Esophagus (tissue), 2 donors: ENCODE data around the gene PTCD2. TPM values are rescaled to one million over a fixed set of nuclear protein-coding genes. Genes with fewer than 3 reads are reported as not detected.

Experiments used
- H3K27ac ChIP-seq, 2 donors: one replicate each; pipeline ENCODE4 v1.5.1; 2013; ENCODE audit warnings: low read depth in 2 of 2, mild to moderate bottlenecking in 2 of 2, inconsistent platforms in 1 of 2, low read length in 1 of 2, moderate library complexity in 1 of 2
- H3K27me3 ChIP-seq, 2 donors: one replicate each; pipeline ENCODE4 v1.6.1; 2013; ENCODE audit warnings: low read length in 2 of 2, control low read depth in 1 of 2, mild to moderate bottlenecking in 1 of 2; ENCODE audit not compliant: insufficient read depth in 2 of 2, control insufficient read depth in 1 of 2
- H3K36me3 ChIP-seq, 2 donors: one replicate each; pipeline ENCODE4 v1.6.1; 2013; ENCODE audit warnings: low read length in 1 of 2; ENCODE audit not compliant: control insufficient read depth in 2 of 2, insufficient read depth in 2 of 2
- H3K4me1 ChIP-seq, 2 donors: one replicate each; pipeline ENCODE4 v1.6.1; 2013; ENCODE audit warnings: low read length in 1 of 2; ENCODE audit not compliant: control insufficient read depth in 2 of 2, insufficient read depth in 2 of 2
- H3K4me3 ChIP-seq, 2 donors: one replicate each; pipeline ENCODE4 v1.5.1; 2013; ENCODE audit warnings: low read length in 2 of 2, mild to moderate bottlenecking in 2 of 2, low read depth in 1 of 2, moderate library complexity in 1 of 2
- H3K9me3 ChIP-seq, 2 donors: one replicate each; pipeline ENCODE4 v1.6.1; 2013; ENCODE audit warnings: mild to moderate bottlenecking in 2 of 2, low read depth in 1 of 2, low read length in 1 of 2, moderate library complexity in 1 of 2; ENCODE audit not compliant: control insufficient read depth in 2 of 2, insufficient read depth in 1 of 2
- WGBS, 2 donors: extraction: QIAGEN DNeasy Blood & Tissue Kit; methylation state at CpG; one replicate each; pipeline ENCODE4 v1.1.7; 2013; 5-methylcytosine and 5-hydroxymethylcytosine counted together
- polyA plus RNA-seq, 2 donors: library from polyadenylated mRNA; stranded (reverse); fragments of 200-250 nt; gene quantifications; one replicate each; pipeline ENCODE4 v1.2.3, GENCODE V29; 2013
- donor health status: healthy with polysubstance abuse.
- donor health status: Bipolar disorder and iron deficiency.

The PTCD2 gene
- polyA plus RNA-seq, 2 donors, result 1.9 to 3.2 TPM

DNA sequence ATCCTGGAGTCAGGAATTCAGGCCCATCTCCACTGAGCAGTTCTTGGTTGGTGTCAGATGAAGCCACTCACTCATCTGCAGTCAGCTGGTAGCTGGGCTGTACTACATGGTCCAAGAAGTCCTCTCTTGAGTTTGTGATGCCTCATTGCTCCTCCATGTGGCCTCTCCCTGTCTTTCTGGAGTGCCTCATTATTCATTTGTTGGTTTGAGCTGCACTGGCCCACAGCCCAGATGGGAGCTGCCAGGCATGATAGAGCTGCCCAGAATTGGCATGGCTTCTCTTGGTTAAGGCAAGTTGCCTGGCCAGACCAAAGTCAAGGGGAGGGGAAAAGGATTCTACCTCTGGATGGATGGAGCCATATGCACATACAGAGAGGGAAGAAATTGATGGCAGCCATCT is 8.0 kb downstream of the PTCD2 start:
- no peak overlapping the region for H3K4me3 ChIP-seq
- no peaks in the 10 kb centered on the region for H3K4me1 ChIP-seq
- peak overlapping the region in 1 of 2 donors; percentile 56 for H3K27ac ChIP-seq
- H3K27me3 ChIP-seq, result no peaks in the 10 kb centered on the region
- H3K36me3 ChIP-seq, result peaks cover 0 to 12% of the 10 kb centered on the region in 2 donors
- no peaks in the 10 kb centered on the region for H3K9me3 ChIP-seq

DNA sequence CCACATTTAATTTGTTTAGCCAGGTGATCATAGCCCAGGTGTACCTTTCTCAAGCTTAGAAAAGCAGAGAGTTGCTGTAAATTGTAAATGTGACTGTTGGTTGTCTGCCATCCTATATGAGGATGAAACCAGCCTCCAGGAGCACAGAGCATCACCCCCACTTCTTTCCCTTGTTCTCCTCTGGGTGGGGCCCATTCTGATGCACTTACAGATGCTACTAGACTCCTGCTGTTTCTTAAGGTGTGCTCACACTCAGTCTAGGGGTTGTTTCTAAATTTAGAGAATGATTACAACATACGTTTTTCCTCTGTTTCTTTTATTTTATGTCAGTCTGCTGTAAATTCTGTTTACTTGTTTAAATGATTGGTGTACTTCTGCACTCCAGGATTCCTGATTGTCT is 10.5 kb downstream of the PTCD2 start:
- peaks cover 0 to 7% of the 10 kb centered on the region in 2 donors for H3K36me3 ChIP-seq
- 87 to 88% methylated on average over 1 of the region's 1 CpG for WGBS, 2 donors

DNA sequence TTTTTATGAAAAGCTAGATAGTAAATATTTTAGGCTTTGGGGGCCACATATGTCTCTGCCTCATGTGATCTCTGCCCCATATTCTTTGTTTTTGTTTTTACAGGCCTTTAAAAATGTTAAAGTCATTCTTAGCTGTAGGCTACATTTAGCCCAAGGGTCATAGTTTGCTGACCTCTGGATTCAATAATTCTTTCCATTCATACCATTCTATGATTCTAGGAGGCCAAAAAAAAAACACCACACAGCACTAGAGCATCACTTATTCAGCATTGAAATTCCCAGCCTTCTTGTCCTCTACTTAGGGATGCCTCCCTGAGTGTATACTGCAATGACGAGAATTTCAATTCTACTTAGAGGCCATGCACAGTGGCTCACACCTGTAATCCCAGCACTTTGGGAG is 17.0 kb downstream of the PTCD2 start:
- no peaks in the 10 kb centered on the region for H3K27me3 ChIP-seq
- H3K36me3 ChIP-seq, result peaks cover 0 to 4% of the 10 kb centered on the region in 2 donors
- H3K9me3 ChIP-seq, result no peaks in the 10 kb centered on the region
- H3K27ac ChIP-seq, result no peak overlapping the region
- no peaks in the 10 kb centered on the region for H3K4me1 ChIP-seq
- WGBS, 2 donors, result 93 to 97% methylated on average over 1 of the region's 1 CpG
- H3K4me3 ChIP-seq, result no peak overlapping the region

More for the DNA sequence above, 10.5 kb downstream of the PTCD2 start:
- no peaks in the 10 kb centered on the region for H3K27me3 ChIP-seq
- no peaks in the 10 kb centered on the region for H3K4me1 ChIP-seq
- H3K9me3 ChIP-seq, result no peaks in the 10 kb centered on the region
- H3K4me3 ChIP-seq, result no peak overlapping the region
- no peak overlapping the region for H3K27ac ChIP-seq

DNA sequence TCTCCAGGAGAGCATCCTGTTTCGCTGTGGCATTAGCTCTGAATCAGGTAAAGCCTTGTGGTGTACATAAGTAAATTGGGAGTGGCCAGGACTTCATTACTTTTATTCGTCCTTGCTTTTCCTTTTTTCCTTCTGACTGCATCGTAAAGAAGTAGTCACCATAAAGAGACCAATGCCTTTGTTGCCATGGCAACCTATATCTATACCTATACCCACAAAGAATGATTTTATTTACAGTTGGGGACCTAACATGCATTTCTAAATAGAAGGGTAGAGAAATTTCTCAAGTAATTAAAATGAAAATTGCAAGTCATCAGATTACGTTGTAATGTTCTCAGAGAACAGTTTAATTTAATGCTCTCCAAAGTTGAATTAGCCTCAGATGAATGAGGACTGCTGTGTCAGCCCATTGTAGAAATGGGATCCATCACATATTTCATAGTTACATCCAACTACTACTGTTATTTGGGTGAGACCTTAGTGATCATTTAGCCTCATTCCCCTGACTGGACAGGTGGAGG is 18.6 kb downstream of the PTCD2 start:
- H3K36me3 ChIP-seq, result peaks cover 0 to 4% of the 10 kb centered on the region in 2 donors
- H3K4me1 ChIP-seq, result no peaks in the 10 kb centered on the region
- WGBS, 2 donors, result 91% methylated on average over 4 of the region's 4 CpGs
- no peak overlapping the region for H3K27ac ChIP-seq
- H3K27me3 ChIP-seq, result no peaks in the 10 kb centered on the region
- no peaks in the 10 kb centered on the region for H3K9me3 ChIP-seq
- no peak overlapping the region for H3K4me3 ChIP-seq

DNA sequence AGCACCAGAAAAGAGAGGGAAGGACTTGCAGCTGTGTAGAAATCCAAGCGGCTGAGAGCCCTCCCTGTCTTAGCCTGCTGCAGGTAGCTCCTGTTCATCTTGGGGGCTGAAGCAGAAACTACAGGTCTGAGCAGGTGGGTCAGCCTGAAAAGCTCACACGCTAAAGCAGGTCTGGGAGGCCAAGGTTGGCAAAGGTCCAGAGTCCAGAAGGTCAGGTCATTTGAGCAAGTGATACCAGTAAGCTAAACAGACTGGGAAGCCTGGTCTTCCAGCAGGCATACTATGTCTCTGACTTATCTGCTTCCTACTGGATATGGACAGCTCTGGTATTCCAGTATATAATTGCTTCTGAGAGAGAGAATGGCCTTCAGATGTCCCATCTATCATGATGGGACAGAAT is 26.2 kb downstream of the PTCD2 start:
- Histone ChIP-seq H3K4me1 (no peaks in the 10 kb centered on the region), H3K9me3 (no peaks in the 10 kb centered on the region), H3K4me3 (no peak overlapping the region), H3K27ac (no peak overlapping the region), H3K36me3 (peaks cover 2 to 3% of the 10 kb centered on the region in 2 donors), H3K27me3 (no peaks in the 10 kb centered on the region)
- WGBS, 2 donors, result 85 to 96% methylated on average over 2 of the region's 2 CpGs

DNA sequence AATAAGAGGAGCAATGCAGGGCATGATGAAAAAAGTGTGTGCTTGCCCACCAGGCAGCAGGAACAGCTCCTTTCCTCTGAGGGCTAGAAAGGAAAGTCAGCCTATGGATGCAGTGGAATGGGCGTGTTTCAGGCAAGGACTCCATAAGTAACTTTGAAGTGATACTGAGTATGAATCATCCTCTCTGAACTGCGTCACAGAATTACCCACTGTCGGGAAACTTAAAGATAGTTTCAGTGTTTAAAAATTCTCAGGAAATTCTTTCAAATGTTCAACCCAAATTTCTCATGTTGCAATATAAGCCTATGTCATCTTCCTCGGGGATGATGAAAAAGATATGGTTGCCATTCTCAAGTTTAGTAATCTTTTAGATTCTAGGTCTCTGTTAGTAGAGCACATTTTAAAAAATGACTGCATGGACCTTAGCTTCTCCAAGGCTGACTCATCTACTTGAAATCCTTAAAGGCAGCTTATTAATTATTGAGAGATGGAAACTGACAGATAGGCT is 27.7 kb downstream of the PTCD2 start:
- Histone ChIP-seq H3K27me3 (no peaks in the 10 kb centered on the region), H3K36me3 (peaks cover 2 to 3% of the 10 kb centered on the region in 2 donors), H3K9me3 (no peaks in the 10 kb centered on the region), H3K27ac (no peak overlapping the region), H3K4me1 (no peaks in the 10 kb centered on the region), H3K4me3 (no peak overlapping the region)
- 70 to 77% methylated on average over 4 of the region's 4 CpGs for WGBS, 2 donors

DNA sequence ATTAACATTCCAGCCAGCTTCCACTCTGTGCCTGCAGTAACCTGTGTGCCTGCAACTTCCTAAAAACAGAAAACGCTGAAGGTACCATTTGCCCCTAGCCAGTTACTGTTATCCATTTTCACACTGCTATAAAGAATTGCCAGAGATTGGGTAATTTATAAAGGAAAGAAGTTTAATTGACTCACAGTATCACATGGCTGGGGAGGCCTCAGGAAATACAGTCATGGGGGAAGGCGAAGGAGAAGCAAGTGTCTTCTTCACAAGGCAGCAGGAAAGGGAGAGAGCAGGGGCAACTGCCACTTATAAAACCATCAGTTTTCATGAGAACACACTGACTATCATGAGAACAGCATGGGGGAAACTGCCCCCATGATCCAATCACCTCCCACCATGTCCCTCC is 31.2 kb downstream of the PTCD2 start:
- H3K4me3 ChIP-seq, result no peak overlapping the region
- no peaks in the 10 kb centered on the region for H3K4me1 ChIP-seq

DNA sequence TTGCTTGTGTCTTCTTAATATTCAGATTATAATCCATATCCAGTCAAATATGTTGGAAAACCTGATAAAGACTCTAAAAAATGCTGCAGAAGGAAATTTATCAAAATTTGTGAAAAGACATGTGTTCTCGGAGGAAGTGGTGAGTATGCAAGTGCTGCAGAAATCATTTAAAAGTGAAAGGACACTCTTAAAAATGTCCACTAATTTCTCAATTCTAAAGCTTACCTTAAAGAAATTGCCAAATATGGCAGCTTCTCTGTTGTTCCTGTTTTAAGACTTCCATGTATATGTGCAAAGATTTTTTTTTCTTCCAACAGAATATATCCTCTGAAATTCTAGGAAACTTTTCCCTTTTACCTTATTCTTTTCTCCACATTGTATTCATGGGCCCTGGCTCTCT is 32.4 kb downstream of the PTCD2 start:
- no peaks in the 10 kb centered on the region for H3K4me1 ChIP-seq
- H3K4me3 ChIP-seq, result no peak overlapping the region
- 91 to 100% methylated on average over 1 of the region's 1 CpG for WGBS, 2 donors
- no peak overlapping the region for H3K27ac ChIP-seq
- H3K9me3 ChIP-seq, result no peaks in the 10 kb centered on the region
- no peaks in the 10 kb centered on the region for H3K27me3 ChIP-seq
- peaks cover 0 to 2% of the 10 kb centered on the region in 2 donors for H3K36me3 ChIP-seq

More for the DNA sequence above, 31.2 kb downstream of the PTCD2 start:
- no peaks in the 10 kb centered on the region for H3K9me3 ChIP-seq
- H3K36me3 ChIP-seq, result peaks cover 0 to 2% of the 10 kb centered on the region in 2 donors
- 93 to 95% methylated on average over 2 of the region's 2 CpGs for WGBS, 2 donors
- no peak overlapping the region for H3K27ac ChIP-seq
- no peaks in the 10 kb centered on the region for H3K27me3 ChIP-seq

DNA sequence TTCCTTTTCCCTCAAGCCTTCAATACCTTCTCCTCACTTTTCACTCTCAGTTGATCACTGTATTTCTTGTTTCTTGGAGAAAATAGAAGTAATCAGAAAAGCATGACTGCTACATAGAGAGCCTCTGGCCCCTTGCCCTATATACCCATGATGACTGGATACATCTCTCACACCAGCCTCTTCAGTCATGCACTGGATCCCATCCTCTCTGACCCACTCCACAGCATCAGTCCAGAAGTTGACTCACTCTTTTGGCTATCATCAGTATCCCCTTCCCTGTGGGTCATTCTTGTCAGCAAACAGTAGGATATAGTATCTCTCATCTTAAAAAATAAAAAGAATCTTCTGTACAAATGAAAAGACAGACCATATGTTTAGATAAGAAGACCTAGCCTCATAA is 32.9 kb downstream of the PTCD2 start:
- H3K4me3 ChIP-seq, result no peak overlapping the region
- no peaks in the 10 kb centered on the region for H3K9me3 ChIP-seq
- no peaks in the 10 kb centered on the region for H3K27me3 ChIP-seq
- no peak overlapping the region for H3K27ac ChIP-seq
- H3K36me3 ChIP-seq, result peaks cover 0 to 2% of the 10 kb centered on the region in 2 donors
- no peaks in the 10 kb centered on the region for H3K4me1 ChIP-seq

DNA sequence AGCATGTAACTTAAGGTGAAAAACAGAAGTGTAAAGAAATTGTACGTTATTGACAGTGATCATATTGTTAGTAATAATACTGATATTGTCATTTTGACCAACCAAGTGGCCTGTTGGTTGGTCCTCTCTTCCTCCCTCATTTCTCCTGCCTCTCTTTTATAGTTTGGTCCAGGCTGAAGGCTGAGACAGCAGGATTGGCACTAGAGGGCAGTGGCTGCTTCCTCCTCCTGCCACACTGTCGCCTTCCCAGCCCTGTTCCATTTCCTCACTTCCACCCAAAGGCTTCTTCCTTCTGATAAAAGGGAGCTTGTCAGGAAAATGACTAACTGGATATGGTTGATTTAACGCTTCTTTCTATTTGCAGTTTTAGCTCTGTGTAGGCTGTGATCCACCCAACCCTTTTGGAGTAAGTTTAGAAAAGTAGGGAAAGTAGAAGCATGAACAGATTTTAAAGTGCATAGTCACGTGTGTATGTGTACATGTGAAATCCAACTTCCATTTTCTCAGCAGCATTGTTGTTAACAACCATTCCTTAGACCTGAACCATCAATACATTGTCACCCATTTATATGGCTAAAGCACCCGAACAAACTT is 35.6 kb downstream of the PTCD2 start:
- Histone ChIP-seq H3K36me3 (peaks cover 0 to 10% of the 10 kb centered on the region in 2 donors), H3K9me3 (no peaks in the 10 kb centered on the region), H3K27me3 (no peaks in the 10 kb centered on the region), H3K27ac (no peak overlapping the region), H3K4me3 (no peak overlapping the region), H3K4me1 (no peaks in the 10 kb centered on the region)
- 59 to 76% methylated on average over 5 of the region's 5 CpGs for WGBS, 2 donors
